ENCODE results near the gene C14orf132.
"Not testable (repeated sequence)": the region's sequence is repeated elsewhere in the genome, so short reads cannot be mapped to it uniquely, and the experiment has no call there.

C14orf132 gene

DNA sequence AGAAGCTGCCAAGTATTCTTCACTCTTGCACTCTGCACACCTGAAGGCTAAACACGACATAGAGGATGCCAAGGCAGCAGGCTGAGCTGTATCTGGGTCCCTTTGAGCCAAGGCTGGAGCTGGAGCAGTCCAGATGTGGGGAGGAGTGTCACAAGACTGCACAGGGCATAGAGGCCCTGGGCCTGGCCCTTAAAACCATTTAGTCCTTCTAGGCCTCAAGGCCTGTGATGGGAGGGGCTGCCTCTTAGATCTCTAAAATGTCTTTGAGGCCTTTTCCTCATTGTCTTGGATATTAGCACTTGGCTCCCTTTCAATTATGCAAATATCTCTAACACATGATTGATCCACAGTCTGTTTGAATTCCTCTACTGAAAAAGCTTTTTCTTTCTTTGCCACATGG, 28.0 kb upstream of the C14orf132 start:
- TF ChIP-seq, protein P1, sequence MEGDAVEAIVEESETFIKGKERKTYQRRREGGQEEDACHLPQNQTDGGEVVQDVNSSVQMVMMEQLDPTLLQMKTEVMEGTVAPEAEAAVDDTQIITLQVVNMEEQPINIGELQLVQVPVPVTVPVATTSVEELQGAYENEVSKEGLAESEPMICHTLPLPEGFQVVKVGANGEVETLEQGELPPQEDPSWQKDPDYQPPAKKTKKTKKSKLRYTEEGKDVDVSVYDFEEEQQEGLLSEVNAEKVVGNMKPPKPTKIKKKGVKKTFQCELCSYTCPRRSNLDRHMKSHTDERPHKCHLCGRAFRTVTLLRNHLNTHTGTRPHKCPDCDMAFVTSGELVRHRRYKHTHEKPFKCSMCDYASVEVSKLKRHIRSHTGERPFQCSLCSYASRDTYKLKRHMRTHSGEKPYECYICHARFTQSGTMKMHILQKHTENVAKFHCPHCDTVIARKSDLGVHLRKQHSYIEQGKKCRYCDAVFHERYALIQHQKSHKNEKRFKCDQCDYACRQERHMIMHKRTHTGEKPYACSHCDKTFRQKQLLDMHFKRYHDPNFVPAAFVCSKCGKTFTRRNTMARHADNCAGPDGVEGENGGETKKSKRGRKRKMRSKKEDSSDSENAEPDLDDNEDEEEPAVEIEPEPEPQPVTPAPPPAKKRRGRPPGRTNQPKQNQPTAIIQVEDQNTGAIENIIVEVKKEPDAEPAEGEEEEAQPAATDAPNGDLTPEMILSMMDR (conservative IDR thresholded peaks at IDR 0.05; ENCODE audit: low read depth), result no peak
- DNase-seq (ENCODE audit: low spot score), result no peak
- POLR2A ChIA-PET (ENCODE audit: low non-redundant PET), result no interaction called here
- CTCF ChIA-PET, result no interaction called here
- H3K27ac ChIP-seq, result no peak overlapping the region

DNA sequence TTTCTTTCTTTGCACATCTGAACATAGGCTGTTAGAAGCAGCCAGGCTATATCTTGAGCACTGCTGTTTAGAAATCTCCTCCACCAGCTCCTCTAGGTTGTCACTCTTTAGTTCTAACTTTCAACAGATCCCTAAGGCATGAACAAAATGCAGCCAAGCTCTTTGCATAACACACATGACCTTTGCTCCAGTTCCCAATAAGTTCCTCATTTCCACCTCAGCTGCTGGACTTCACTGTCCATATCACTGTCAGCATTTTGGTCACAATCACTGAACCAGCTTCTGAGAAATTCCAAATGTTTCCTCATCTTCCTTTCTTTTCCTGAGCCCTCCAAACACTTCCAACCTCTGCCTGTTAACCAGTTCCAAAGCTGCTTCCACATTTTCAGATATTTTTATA, 27.6 kb upstream of the C14orf132 start:
- no peak overlapping the region for H3K27ac ChIP-seq
- TF ChIP-seq, protein P1 (conservative IDR thresholded peaks at IDR 0.05; ENCODE audit: low read depth), result no peak
- POLR2A ChIA-PET (ENCODE audit: low non-redundant PET), result interaction anchor here (0.6 kb wide), 1 partner anchor 193 kb away, joined by 6 read pairs; no protein-coding TSS in a partner anchor
- CTCF ChIA-PET, result no interaction called here
- no peak for DNase-seq (ENCODE audit: low spot score)

DNA sequence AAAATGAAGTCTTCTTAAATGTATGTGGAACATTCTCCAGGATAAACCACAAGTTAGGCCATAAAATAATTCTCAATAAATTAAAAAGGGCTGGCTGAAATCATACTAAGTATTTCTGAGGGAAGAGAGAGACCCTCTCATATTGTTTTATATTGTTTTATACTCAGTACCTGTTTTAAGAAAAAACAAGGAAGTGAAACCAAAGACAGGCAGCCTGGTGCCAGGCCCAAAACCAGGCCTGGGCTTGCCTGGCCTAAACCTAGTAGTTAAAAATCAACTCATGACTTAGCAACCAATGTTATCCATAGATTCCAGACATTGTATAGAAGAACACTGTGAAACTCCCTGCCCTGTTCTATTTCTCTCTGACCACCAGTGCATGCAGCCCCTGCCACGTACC, 26.4 kb upstream of the C14orf132 start:
- H3K27ac ChIP-seq; CTCF ChIA-PET; DNase-seq (ENCODE audit: low spot score); POLR2A ChIA-PET (ENCODE audit: low non-redundant PET): not testable (repeated sequence)

DNA sequence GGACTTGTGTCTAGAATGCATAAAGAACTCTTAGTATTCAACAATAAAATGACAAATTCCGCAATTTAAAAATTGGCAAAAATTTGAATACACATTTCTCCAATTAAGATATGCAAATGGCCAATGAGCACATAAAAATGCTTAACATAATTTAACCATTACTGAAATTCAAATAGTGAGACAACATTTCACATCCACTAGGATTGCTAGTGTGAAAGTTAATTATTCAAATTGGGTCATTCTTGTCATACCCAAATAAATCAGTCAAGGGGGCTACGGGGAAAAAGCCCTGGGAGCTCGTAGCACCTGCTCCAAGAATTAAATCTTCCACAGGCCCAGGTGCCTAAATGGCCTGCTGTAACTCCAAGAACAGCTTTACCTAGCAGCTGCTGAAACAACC, 25.0 kb upstream of the C14orf132 start:
- TF ChIP-seq, protein P1 (conservative IDR thresholded peaks at IDR 0.05; ENCODE audit: low read depth), result no peak
- DNase-seq (ENCODE audit: low spot score), result no peak
- ChIA-PET CTCF (interaction anchor here (0.7 kb wide), 1 partner anchor 10 kb away, joined by 3 read pairs; no protein-coding TSS in a partner anchor), POLR2A (ENCODE audit: low non-redundant PET) (no interaction called here)
- H3K27ac ChIP-seq, result no peak overlapping the region

DNA sequence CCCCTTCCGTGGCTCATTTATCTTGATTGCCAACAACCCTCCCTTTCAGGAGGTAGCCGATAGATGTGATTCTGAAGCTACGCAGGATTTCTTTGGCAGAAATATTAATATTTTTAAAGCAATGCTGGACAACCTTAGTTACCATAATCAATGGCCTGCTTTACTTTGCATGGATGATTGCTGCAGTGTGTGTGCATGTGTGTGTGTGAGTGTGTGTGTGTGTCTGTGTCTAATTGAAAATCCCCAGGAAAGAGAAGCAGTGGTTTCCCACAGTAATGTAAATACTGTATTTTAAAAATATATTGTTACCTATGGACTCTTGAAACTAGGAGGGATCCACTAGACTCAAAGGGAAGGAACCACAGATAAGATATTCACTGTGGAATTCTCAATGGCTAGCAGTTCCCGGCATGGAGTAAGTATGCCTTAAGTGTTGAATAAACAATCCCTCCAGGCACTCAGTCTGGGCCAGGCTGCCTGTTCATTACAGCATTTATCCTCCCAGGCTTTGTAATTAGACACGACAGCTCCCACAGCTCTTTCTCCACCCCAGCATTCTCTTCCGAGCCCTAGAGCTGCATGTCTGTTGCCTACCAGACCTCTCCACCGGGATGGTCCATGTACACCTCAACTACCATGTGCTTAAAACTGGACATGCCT, 22.5 kb upstream of the C14orf132 start:
- H3K27ac ChIP-seq, result no peak overlapping the region
- TF ChIP-seq, protein P1 (conservative IDR thresholded peaks at IDR 0.05; ENCODE audit: low read depth), result no peak
- DNase-seq (ENCODE audit: low spot score), result no peak
- ChIA-PET CTCF (interaction anchor here (1.0 kb wide), 1 partner anchor 40 kb away, joined by 3 read pairs; no protein-coding TSS in a partner anchor), POLR2A (ENCODE audit: low non-redundant PET) (no interaction called here)

DNA sequence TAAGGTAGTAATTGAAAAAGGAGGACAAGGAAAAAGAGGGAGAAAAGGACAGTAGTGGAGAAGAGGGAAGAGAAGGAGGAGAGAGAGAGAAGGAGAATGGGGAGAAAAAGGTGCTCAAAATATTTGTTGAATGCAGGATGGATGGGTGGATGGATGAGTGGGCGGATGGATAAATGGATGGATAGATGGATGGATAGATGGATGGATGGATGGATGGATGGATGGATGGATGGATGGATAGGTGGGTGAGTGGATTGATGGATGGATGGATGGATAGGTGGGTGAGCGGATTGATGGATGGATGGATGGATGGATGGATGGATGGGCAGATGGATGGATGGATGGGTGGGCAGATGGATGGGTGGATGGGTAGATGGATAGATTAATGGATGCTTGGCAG, 21.3 kb upstream of the C14orf132 start:
- no peak overlapping the region for H3K27ac ChIP-seq
- ChIA-PET POLR2A (ENCODE audit: low non-redundant PET) (no interaction called here), CTCF (interaction anchor here (0.6 kb wide), 1 partner anchor 414 kb away, joined by 3 read pairs; no protein-coding TSS in a partner anchor)
- TF ChIP-seq, protein P1 (conservative IDR thresholded peaks at IDR 0.05; ENCODE audit: low read depth), result no peak
- no peak for DNase-seq (ENCODE audit: low spot score)
